Pancreas (tissue), 10 donors: ENCODE measurements around the gene SPIRE1. TPM values are rescaled to one million over a fixed set of nuclear protein-coding genes. Genes with fewer than 3 reads are reported as not detected.

ENCODE experiments used
- ATAC-seq, 4 donors: fragments of 200-7000 bp; cut with Tn5 transposase; one replicate each; pipeline versions ENCODE4 v1.8.0 to v1.9.1; 2020; ENCODE audit warnings: mild to moderate bottlenecking in 4 of 4, moderate library complexity in 4 of 4
- DNase-seq, 6 donors: peaks; one replicate each; pipeline ENCODE4 v3.0.0-alpha.2; 2020
- FAIRE-seq: peaks from 2 replicates; lab custom pipeline; 2012; peaks lifted over from hg19 to GRCh38; lab: Jason Lieb, UNC
- H3K27ac ChIP-seq, 4 donors: fragments of 200-600 bp; sonication (generic); 1 replicate in 3 of 4; 2 replicates in 1 of 4; pipeline versions ENCODE4 v1.5.0 to v1.8.0; 2020
- H3K27me3 ChIP-seq, 4 donors: fragments of 200-600 bp; one replicate each; pipeline ENCODE4 v1.8.0; 2021
- H3K36me3 ChIP-seq, 3 donors: fragments of 200-600 bp; sonication (generic) in 1 of 3; one replicate each; pipeline versions ENCODE4 v1.5.0 to v1.8.0; 2020 to 2021
- H3K4me1 ChIP-seq, 3 donors: fragments of 200-600 bp; one replicate each; pipeline ENCODE4 v1.8.0; 2021
- H3K4me3 ChIP-seq, 4 donors: fragments of 200-600 bp; sonication (generic) in 2 of 4; one replicate each; pipeline versions ENCODE4 v1.5.0 to v1.8.0; 2020 to 2021
- H3K9me3 ChIP-seq, 4 donors: fragments of 200-600 bp; one replicate each; pipeline ENCODE4 v1.8.0; 2021
- WGBS, 2 donors: extraction: QIAGEN DNeasy Blood & Tissue Kit; methylation state at CpG; one replicate each; pipeline ENCODE4 v1.1.7; 2013; 5-methylcytosine and 5-hydroxymethylcytosine counted together
- intact Hi-C, 3 donors: fragments of 100-400 bp; cut with DNase I; formaldehyde crosslinking; loops; one replicate each; pipeline versions ENCODE4 v1.11.1 to v1.14.2; 2022
- polyA plus RNA-seq, 2 donors: library from polyadenylated mRNA; stranded (reverse); fragments of 200-250 nt; gene quantifications; one replicate each; pipeline ENCODE4 v1.2.3, GENCODE V29; 2013
- total RNA-seq, 6 donors: library from RNA; stranded (reverse); fragmentation: NEBNext Ultra II Directional in 4 of 6; extraction: Animal tissue kit (Norgen Biotek cat#: 25700) in 4 of 6; gene quantifications; one replicate each; pipeline versions ENCODE4 v1.2.1 to v1.2.4, GENCODE V29; 2021 to 2023
- TF ChIP-seq, protein P1 (sequence below), 4 donors: fragments of 200-600 bp; sonication (generic) in 3 of 4; IDR thresholded peaks; one replicate each; pipeline versions ENCODE4 v1.5.0 to v1.8.0; 2021; ENCODE audit warnings: antibody characterized with exemption in 4 of 4
- donor health status: healthy with polysubstance abuse.
- donor health status: DM: no; HTN: no; CAD: no; lungs with moderate emphysema.
- donor health status: DM: no; HTN: no; CAD: no.
- donor health status: control.
- donor health status: control.
- donor health status: Bipolar disorder and iron deficiency.
- donor health status: DM: yes; HTN: yes; CAD: no.
- donor health status: DM: no; HTN: no; CAD: no.
- donor health status: DM: no; HTN: no; CAD: no.
- donor health status: DM: yes; HTN: yes; CAD: no.

The SPIRE1 gene
- total and polyA plus RNA-seq, 8 donors: 2.9 to 17.6 (median 10.0) TPM

DNA sequence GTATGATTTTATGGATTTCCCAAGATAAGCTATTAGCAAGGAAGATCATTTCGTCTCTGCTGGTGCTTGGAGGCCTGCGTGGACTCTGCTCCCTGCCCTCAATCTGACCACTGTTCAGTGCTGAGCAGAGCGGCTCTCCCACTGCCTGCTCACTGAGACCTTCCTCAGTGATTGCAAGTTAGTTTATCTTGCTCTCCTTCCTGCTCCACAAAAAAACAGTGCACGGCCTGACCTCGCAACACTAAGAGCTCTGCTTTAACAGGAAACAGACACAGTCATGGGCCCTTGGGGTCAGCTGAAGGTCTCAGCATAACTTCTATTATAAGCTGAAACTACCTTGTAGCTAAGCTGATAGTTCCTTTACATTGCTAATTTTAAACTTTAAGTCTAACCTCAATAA lies 197.0 kb downstream of the SPIRE1 start:
- no peak for DNase-seq
- 82 to 89% methylated on average over 5 of the region's 5 CpGs for WGBS, 2 donors
- no peak for FAIRE-seq
- Histone ChIP-seq H3K27me3 (no peaks in the 10 kb centered on the region), H3K36me3 (peaks cover 0 to 10% (median 0%) of the 10 kb centered on the region in 3 donors), H3K27ac (no peak overlapping the region), H3K9me3 (no peaks in the 10 kb centered on the region), H3K4me3 (no peak overlapping the region), H3K4me1 (no peaks in the 10 kb centered on the region)
- ATAC-seq: no peak
- intact Hi-C loops: no loop called here
- TF ChIP-seq, protein P1, sequence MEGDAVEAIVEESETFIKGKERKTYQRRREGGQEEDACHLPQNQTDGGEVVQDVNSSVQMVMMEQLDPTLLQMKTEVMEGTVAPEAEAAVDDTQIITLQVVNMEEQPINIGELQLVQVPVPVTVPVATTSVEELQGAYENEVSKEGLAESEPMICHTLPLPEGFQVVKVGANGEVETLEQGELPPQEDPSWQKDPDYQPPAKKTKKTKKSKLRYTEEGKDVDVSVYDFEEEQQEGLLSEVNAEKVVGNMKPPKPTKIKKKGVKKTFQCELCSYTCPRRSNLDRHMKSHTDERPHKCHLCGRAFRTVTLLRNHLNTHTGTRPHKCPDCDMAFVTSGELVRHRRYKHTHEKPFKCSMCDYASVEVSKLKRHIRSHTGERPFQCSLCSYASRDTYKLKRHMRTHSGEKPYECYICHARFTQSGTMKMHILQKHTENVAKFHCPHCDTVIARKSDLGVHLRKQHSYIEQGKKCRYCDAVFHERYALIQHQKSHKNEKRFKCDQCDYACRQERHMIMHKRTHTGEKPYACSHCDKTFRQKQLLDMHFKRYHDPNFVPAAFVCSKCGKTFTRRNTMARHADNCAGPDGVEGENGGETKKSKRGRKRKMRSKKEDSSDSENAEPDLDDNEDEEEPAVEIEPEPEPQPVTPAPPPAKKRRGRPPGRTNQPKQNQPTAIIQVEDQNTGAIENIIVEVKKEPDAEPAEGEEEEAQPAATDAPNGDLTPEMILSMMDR (IDR thresholded peaks at IDR 0.05): no peak

DNA sequence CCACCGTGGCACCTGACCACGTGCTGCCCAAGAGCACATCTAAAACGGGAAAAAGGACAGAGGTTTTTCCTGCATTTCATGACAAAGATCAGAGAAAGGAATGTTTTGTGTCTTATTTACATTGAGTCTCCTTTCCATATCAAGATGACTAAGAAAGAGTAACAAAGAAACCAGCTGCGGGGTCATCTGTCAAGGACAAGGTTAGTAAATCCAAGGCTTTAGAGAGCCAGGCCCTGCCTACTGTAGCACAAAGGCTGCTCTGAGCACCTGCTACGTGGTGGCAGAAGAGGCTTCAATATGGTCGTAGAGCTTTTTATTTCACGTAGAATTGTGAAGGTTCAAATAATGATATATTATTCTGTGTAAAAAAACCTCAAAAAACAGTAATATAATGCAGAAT lies 199.1 kb downstream of the SPIRE1 start:
- TF ChIP-seq, protein P1 (IDR thresholded peaks at IDR 0.05): no peak
- H3K4me1 ChIP-seq: no peaks in the 10 kb centered on the region
- intact Hi-C loops: no loop called here
- ATAC-seq (no peak), FAIRE-seq (no peak), DNase-seq (no peak)
- WGBS, 2 donors: 76 to 80% methylated on average over 7 of the region's 7 CpGs
- no peak overlapping the region for H3K27ac ChIP-seq
- H3K27me3 ChIP-seq: no peaks in the 10 kb centered on the region
- peaks cover 0 to 10% (median 0%) of the 10 kb centered on the region in 3 donors for H3K36me3 ChIP-seq
- H3K4me3 ChIP-seq: no peak overlapping the region
- H3K9me3 ChIP-seq: no peaks in the 10 kb centered on the region

DNA sequence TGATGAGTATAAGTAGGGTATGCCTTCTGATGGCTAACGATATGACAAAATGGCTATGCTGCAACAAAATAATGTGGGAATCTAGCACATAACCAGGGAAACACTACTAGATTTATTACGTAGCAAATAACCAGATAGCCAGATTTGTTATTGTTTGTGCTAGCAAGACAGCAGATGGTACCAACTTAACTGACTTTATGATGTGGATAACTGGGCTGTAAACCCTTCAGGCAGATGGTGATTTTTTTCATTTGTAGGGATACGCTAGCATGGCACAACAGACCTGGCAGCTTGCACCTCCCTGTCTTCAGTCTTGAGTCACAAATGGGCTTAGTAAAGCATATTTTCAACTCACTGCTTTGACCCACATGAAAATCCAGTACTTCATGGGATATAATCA lies 201.5 kb downstream of the SPIRE1 start:
- TF ChIP-seq, protein P1 (IDR thresholded peaks at IDR 0.05): no peak
- FAIRE-seq (no peak), ATAC-seq (no peak), DNase-seq (no peak)
- H3K27me3 ChIP-seq: no peaks in the 10 kb centered on the region
- no peaks in the 10 kb centered on the region for H3K36me3 ChIP-seq
- H3K4me1 ChIP-seq: no peaks in the 10 kb centered on the region
- H3K27ac ChIP-seq: no peak overlapping the region
- H3K9me3 ChIP-seq: no peaks in the 10 kb centered on the region
- no peak overlapping the region for H3K4me3 ChIP-seq
- 95 to 97% methylated on average over 3 of the region's 3 CpGs for WGBS, 2 donors
- intact Hi-C loops: no loop called here

DNA sequence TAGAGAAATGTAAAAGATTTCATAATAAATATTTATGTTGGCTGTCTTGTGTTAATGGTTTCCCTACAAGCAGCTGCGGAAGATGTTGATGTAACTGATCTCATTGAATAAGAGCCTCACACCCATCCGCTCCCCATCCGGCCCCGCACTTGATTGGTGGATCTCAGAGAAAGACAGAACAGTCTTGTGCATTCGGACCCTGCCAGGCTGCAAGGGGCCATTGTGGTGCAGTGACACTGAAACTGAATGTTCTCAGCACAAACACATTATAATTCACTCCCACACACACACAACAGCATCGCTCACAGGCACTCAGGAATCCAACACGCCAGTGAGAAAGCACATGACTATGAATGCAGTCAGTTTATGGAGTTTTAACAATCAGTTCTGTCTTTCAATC lies 202.4 kb downstream of the SPIRE1 start:
- TF ChIP-seq, protein P1 (IDR thresholded peaks at IDR 0.05): no peak
- WGBS, 2 donors: 92 to 95% methylated on average over 7 of the region's 7 CpGs
- H3K27me3 ChIP-seq: no peaks in the 10 kb centered on the region
- intact Hi-C loops: no loop called here
- DNase-seq (no peak), FAIRE-seq (no peak), ATAC-seq (no peak)
- no peaks in the 10 kb centered on the region for H3K36me3 ChIP-seq
- H3K27ac ChIP-seq: no peak overlapping the region
- H3K4me3 ChIP-seq: no peak overlapping the region
- no peaks in the 10 kb centered on the region for H3K4me1 ChIP-seq
- H3K9me3 ChIP-seq: no peaks in the 10 kb centered on the region

DNA sequence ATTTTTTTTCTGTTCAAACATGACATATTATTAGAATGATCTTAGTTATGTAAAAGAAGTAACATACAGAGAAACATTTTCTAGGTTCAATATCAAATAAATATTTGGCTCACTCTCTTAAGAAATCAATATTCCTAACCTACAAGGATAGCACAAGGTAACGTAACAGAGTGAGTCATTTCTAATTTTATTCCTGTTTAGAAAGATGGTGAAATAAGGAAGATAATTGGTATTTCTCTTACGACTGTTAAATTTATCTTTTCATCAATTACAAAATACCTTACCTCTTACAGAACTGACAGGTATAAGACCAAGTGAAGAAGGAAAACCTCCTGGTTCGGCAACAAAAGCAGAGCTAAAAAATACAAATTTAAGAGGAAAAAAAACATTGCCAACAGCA lies 205.1 kb downstream of the SPIRE1 start:
- Histone ChIP-seq H3K4me3 (no peak overlapping the region), H3K36me3 (peaks cover 0 to 10% (median 0%) of the 10 kb centered on the region in 3 donors), H3K27ac (no peak overlapping the region), H3K4me1 (no peaks in the 10 kb centered on the region), H3K27me3 (no peaks in the 10 kb centered on the region), H3K9me3 (no peaks in the 10 kb centered on the region)
- DNase-seq: no peak
- 70 to 77% methylated on average over 3 of the region's 3 CpGs for WGBS, 2 donors
- TF ChIP-seq, protein P1 (IDR thresholded peaks at IDR 0.05): no peak
- no peak for ATAC-seq
- FAIRE-seq: no peak
- intact Hi-C loops: no loop called here
